Adrenal gland (tissue), 19 donors: Measurements from ENCODE around the gene PIAS4. TPM values are rescaled to one million over a fixed set of nuclear protein-coding genes. Genes with fewer than 3 reads are reported as not detected.
A peak's percentile ranks its signal among the peaks of the same experiment; 100 is the strongest.

Experiments
- DNase-seq, 7 donors: peaks; one replicate each; pipeline ENCODE4 v3.0.0-alpha.2; 2019 to 2020
- H3K27ac ChIP-seq, 5 donors: fragments of 200-600 bp; sonication (generic) in 4 of 5; 1 replicate in 3 of 5; 2 replicates in 2 of 5; pipeline versions ENCODE4 v1.5.1 to v1.8.0; 2016 to 2020; ENCODE audit warnings: mild to moderate bottlenecking in 1 of 5
- H3K27me3 ChIP-seq: fragments of 200-600 bp; 2 replicates; pipeline ENCODE4 v1.8.0; 2021
- H3K36me3 ChIP-seq, 2 donors: fragments of 200-600 bp; replicated peaks in 1 of 2; 1 replicate in 1 of 2; 2 replicates in 1 of 2; pipeline versions ENCODE4 v1.5.1 to v1.8.0; 2018 to 2022
- H3K4me1 ChIP-seq, 2 donors: fragments of 200-600 bp; replicated peaks in 1 of 2; 1 replicate in 1 of 2; 2 replicates in 1 of 2; pipeline versions ENCODE4 v1.5.1 to v1.8.0; 2018 to 2021
- H3K4me3 ChIP-seq, 4 donors: fragments of 200-600 bp; sonication (generic) in 3 of 4; one replicate each; pipeline ENCODE4 v1.5.1; 2016 to 2018
- H3K9me3 ChIP-seq, 3 donors: fragments of 200-600 bp; sonication (generic) in 1 of 3; replicated peaks in 1 of 3; 1 replicate in 2 of 3; 2 replicates in 1 of 3; pipeline versions ENCODE4 v1.5.1 to v1.8.0; 2016 to 2021
- POLR2A ChIP-seq, 2 donors: fragments of 450-650 bp; IDR thresholded peaks; one replicate each; pipeline ENCODE4 v1.6.1; 2017; ENCODE audit warnings: antibody characterized with exemption in 2 of 2, mild to moderate bottlenecking in 2 of 2, moderate library complexity in 1 of 2
- WGBS, 4 donors: extraction: QIAGEN DNeasy Blood & Tissue Kit in 2 of 4; methylation state at CpG; one replicate each; pipeline versions ENCODE4 v1.1.5 to v1.1.7; 2013 to 2017; 5-methylcytosine and 5-hydroxymethylcytosine counted together
- intact Hi-C, 2 donors: fragments of 100-400 bp; cut with DNase I; formaldehyde crosslinking; loops; one replicate each; pipeline versions ENCODE4 v1.14.1 to v1.15.0; 2022 to 2023
- long read RNA-seq, 10 donors: library from polyadenylated mRNA in 3 of 10; unstranded in 2 of 10; stranded (forward) in 1 of 10; transcript quantifications; one replicate each; pipeline ENCODE4 v2.0.0 and lab custom pipeline, GENCODE V29; 2021 to 2026
- polyA plus RNA-seq, 3 donors: library from polyadenylated mRNA; stranded (reverse); fragments of 200-250 nt in 2 of 3; fragments of 350-450 nt in 1 of 3; fragmentation: Illumina TruSeq in 1 of 3; extraction: RNeasy Lipid Tissue Mini Kit (QIAGEN cat#74804) in 1 of 3; gene quantifications; one replicate each; pipeline ENCODE4 v1.2.3, GENCODE V29; 2013 to 2014
- total RNA-seq, 9 donors: library from RNA; depleted of rRNA in 4 of 9; stranded (reverse); fragments of >200 nt in 4 of 9; fragments of 120-200 nt in 1 of 9; fragmentation: NEBNext Ultra II Directional in 1 of 9; extraction: Animal tissue kit (Norgen Biotek cat#: 25700) in 1 of 9; gene quantifications; one replicate each; pipeline versions ENCODE4 v1.1.0 to v1.2.4, GENCODE V29; 2013 to 2023
- TF ChIP-seq, protein P1 (sequence below), 6 experiments: fragments of 450-650 bp in 4 of 6; fragments of 200-600 bp in 2 of 6; sonication (generic) in 1 of 6; IDR thresholded peaks; 1 replicate in 5 of 6; 2 replicates in 1 of 6; pipeline versions ENCODE4 v1.5.1 to v1.8.0; 2016 to 2021; ENCODE audit warnings: antibody characterized with exemption in 6 of 6, mild to moderate bottlenecking in 2 of 6, moderate library complexity in 1 of 6
- donor health status: healthy with polysubstance abuse.
- donor health status: Bipolar disorder and iron deficiency.
- donor health status: DM: yes; HTN: yes; CAD: no.
- donor health status: DM: no; HTN: no; CAD: no.
- donor health status: DM: no; HTN: no; CAD: no.
- donor health status: DM: yes; HTN: yes; CAD: no.

The PIAS4 gene
- total RNA-seq (10 to 100 TPM; 16.6 to 40.7 (median 27.7) TPM), polyA plus RNA-seq (10 to 100 TPM; 13.7 to 22.3 (median 21.2) TPM)
- long read RNA-seq, donor 1, transcript PIAS4-201 (11 exons, 3,159 nt), result major isoform, 9 of 22 reads
- long read RNA-seq, donor 1, partial matches to known transcripts, result 13 of 22 reads
- long read RNA-seq, donor 1, other reads (novel, unspliced or antisense), result 0 of 22 reads
- long read RNA-seq, donor 2, partial matches to known transcripts, result 0 of 4 reads
- long read RNA-seq, donor 2, other reads (novel, unspliced or antisense), result 0 of 4 reads
- long read RNA-seq, donor 3, partial matches to known transcripts, result 0 of 3 reads
- long read RNA-seq, donor 3, other reads (novel, unspliced or antisense), result 0 of 3 reads
- long read RNA-seq, donor 4, transcript PIAS4-201 (11 exons, 3,159 nt), result major isoform, 11 of 13 reads
- long read RNA-seq, donor 4, partial matches to known transcripts, result 1 of 13 reads
- long read RNA-seq, donor 4, other reads (novel, unspliced or antisense), result 1 of 13 reads
- long read RNA-seq, donor 5, transcript PIAS4-201 (11 exons, 3,159 nt), result major isoform, 35 of 44 reads
- long read RNA-seq, donor 5, partial matches to known transcripts, result 4 of 44 reads
- long read RNA-seq, donor 5, other reads (novel, unspliced or antisense), result 5 of 44 reads
- long read RNA-seq, donor 6, transcript PIAS4-201 (11 exons, 3,159 nt), result major isoform, 8 of 10 reads
- long read RNA-seq, donor 6, partial matches to known transcripts, result 0 of 10 reads
- long read RNA-seq, donor 6, other reads (novel, unspliced or antisense), result 2 of 10 reads
- long read RNA-seq, donor 7, partial matches to known transcripts, result 0 of 4 reads
- long read RNA-seq, donor 7, other reads (novel, unspliced or antisense), result 0 of 4 reads
- long read RNA-seq, donor 8, transcript PIAS4-201 (11 exons, 3,159 nt), result major isoform, 8 of 8 reads
- long read RNA-seq, donor 8, partial matches to known transcripts, result 0 of 8 reads
- long read RNA-seq, donor 8, other reads (novel, unspliced or antisense), result 0 of 8 reads
- long read RNA-seq, donor 9, transcript PIAS4-201 (11 exons, 3,159 nt), result major isoform, 6 of 16 reads
- long read RNA-seq, donor 9, partial matches to known transcripts, result 10 of 16 reads
- long read RNA-seq, donor 9, other reads (novel, unspliced or antisense), result 0 of 16 reads
- long read RNA-seq, donor 10, transcript PIAS4-201 (11 exons, 3,159 nt), result major isoform, 8 of 8 reads
- long read RNA-seq, donor 10, partial matches to known transcripts, result 0 of 8 reads
- long read RNA-seq, donor 10, other reads (novel, unspliced or antisense), result 0 of 8 reads

- H3K9me3 ChIP-seq, result no peaks in the 10 kb centered on the region
- WGBS, 4 donors, result 0 to 1% (median 0%) methylated on average over 1 to 91 of the region's 91 CpGs
- intact Hi-C loops, result loop anchor here in 1 of 2 donors (10.0 kb wide), 1 partner anchor 48 kb away; no protein-coding TSS in a partner anchor
- H3K4me3 ChIP-seq, result peak within 1 kb of the TSS; percentile 33 to 95 (median 76)
- peak within 1 kb of the TSS in 4 of 5 donors; percentile 53 to 89 (median 78) for H3K27ac ChIP-seq
- TF ChIP-seq, protein P1, sequence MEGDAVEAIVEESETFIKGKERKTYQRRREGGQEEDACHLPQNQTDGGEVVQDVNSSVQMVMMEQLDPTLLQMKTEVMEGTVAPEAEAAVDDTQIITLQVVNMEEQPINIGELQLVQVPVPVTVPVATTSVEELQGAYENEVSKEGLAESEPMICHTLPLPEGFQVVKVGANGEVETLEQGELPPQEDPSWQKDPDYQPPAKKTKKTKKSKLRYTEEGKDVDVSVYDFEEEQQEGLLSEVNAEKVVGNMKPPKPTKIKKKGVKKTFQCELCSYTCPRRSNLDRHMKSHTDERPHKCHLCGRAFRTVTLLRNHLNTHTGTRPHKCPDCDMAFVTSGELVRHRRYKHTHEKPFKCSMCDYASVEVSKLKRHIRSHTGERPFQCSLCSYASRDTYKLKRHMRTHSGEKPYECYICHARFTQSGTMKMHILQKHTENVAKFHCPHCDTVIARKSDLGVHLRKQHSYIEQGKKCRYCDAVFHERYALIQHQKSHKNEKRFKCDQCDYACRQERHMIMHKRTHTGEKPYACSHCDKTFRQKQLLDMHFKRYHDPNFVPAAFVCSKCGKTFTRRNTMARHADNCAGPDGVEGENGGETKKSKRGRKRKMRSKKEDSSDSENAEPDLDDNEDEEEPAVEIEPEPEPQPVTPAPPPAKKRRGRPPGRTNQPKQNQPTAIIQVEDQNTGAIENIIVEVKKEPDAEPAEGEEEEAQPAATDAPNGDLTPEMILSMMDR (IDR thresholded peaks at IDR 0.05), result peak in 1 of 6 experiments; percentile 23
- peak; percentile 39 to 71 for TF ChIP-seq POLR2A (IDR thresholded peaks at IDR 0.05)
- H3K4me1 ChIP-seq, result peaks cover 31 to 40% of the 10 kb centered on the region in 2 donors
- H3K27me3 ChIP-seq, result no peaks in the 10 kb centered on the region
- peaks cover 0 to 10% of the 10 kb centered on the region in 2 donors for H3K36me3 ChIP-seq
- DNase-seq, result peak; percentile 94 to 98 (median 96)
Measured at GRCh38 chr19:4007021-4007835, at the start of gene PIAS4. Gene PIAS4 (plus strand): TSS chr19:4007736. CDS start chr19:4007761, 25 bp downstream.

DNA sequence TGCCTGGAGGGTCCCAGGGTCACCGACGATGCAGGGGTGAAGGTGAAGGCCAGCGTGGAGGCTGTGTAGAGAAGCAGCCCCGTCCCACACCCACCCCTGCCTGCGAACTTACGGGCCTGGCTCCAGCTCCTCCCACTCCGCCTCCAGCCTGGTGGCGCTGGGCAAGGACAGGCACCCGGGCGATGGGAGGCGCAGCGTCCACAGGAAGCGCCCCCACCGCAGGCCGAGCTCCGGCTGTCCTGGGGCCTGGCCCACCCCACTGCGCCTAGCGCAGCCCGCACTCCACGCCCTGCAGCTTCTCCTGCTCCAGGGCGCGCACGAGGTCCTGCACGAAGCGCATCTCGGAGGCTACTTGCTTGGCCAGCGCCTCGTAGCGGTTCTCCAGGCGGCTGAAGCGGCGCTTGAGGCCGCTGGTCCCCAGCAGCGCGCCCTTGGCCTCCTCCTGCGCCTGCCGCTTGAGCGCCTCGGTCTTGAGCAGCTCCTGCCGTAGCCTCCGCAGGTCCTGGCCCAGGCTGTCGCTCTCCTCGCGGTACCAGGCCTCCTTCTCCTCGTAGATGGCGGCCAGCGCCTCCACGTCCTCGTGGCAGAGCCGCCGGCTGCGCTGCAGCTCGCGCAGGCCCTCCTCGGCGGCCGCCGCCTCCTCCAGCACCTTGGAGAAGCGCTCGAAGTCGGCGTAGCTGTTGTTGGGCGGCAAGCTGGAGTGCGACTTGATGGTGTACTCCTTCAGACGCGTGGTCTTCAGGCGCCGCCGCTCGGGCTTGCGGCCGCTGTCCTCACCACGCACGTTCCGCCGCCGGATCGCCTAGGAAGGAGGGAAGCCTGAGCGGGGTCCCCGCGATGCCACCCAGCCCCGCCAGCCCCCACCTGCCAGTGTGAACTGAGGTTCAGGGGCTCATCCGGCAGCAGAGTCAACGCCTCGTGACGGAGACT is 48.4 kb upstream of the PIAS4 start:
- Histone ChIP-seq H3K27me3 (no peaks in the 10 kb centered on the region), H3K4me3 (no peak overlapping the region), H3K9me3 (no peaks in the 10 kb centered on the region), H3K4me1 (no peaks in the 10 kb centered on the region), H3K27ac (no peak overlapping the region), H3K36me3 (peaks cover 0 to 66% of the 10 kb centered on the region in 2 donors)
- no peak for TF ChIP-seq POLR2A (IDR thresholded peaks at IDR 0.05)
- TF ChIP-seq, protein P1 (IDR thresholded peaks at IDR 0.05), result no peak
- intact Hi-C loops, result no loop called here
- WGBS, 4 donors, result 94 to 97% (median 96%) methylated on average over 47 to 86 of the region's 86 CpGs
- DNase-seq, result no peak

DNA sequence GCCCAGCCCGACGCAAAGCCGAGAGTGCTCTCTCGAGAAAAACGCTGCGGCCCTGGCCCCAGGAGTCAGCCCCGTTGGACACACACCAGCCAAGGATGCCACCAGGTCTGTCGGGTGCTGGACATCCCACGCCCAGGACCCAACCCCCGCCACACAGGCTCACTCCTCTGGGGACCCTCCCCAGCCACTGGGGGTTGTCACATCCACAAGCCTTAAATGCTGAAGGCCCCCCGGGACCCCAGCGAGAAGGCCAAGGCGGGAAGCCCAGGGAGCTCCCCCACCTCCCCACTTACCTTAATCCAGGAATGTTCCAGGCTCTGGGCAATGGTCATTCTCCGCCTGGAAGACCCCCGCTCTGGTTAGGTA is 47.8 kb upstream of the PIAS4 start:
- Histone ChIP-seq H3K4me1 (no peaks in the 10 kb centered on the region), H3K9me3 (no peaks in the 10 kb centered on the region), H3K4me3 (no peak overlapping the region), H3K27ac (no peak overlapping the region), H3K27me3 (no peaks in the 10 kb centered on the region), H3K36me3 (peaks cover 0 to 72% of the 10 kb centered on the region in 2 donors)
- TF ChIP-seq, protein P1 (IDR thresholded peaks at IDR 0.05), result no peak
- no peak for TF ChIP-seq POLR2A (IDR thresholded peaks at IDR 0.05)
- intact Hi-C loops, result no loop called here
- DNase-seq, result no peak
- 97 to 98% (median 97%) methylated on average over 6 to 15 of the region's 15 CpGs; no CpG with 5 or more reads in 1 of the 4 donors for WGBS, 4 donors
